Neutrophil (primary cell): ENCODE measurements around the gene ACADM.
"Not testable (repeated sequence)": the region's sequence is repeated elsewhere in the genome, so short reads cannot be mapped to it uniquely, and the experiment has no call there.

Source experiments
- H3K27ac ChIP-seq: fragments of 200-600 bp; sonication (generic); 2 replicates; pipeline ENCODE4 v1.5.1; 2016; ENCODE audit warnings: mild to moderate bottlenecking, moderate library complexity
- H3K27me3 ChIP-seq: fragments of 200-600 bp; sonication (generic); 2 replicates; pipeline ENCODE4 v1.6.0; 2016; ENCODE audit warnings: mild to moderate bottlenecking
- H3K36me3 ChIP-seq: fragments of 200-600 bp; sonication (generic); 2 replicates; pipeline ENCODE4 v1.5.1; 2017
- H3K4me1 ChIP-seq, 2 experiments: fragments of 200-600 bp in 1 of 2; sonication (generic) in 1 of 2; 1 replicate in 1 of 2; 2 replicates in 1 of 2; pipeline versions ENCODE4 v1.5.1 to v1.6.1; 2013 to 2016; ENCODE audit warnings: low read depth in 1 of 2, low read length in 1 of 2, mild to moderate bottlenecking in 1 of 2, moderate library complexity in 1 of 2; ENCODE audit not compliant: control insufficient read depth in 1 of 2, insufficient read depth in 1 of 2
- H3K4me3 ChIP-seq, 2 experiments: fragments of 200-600 bp in 1 of 2; sonication (generic) in 1 of 2; 1 replicate in 1 of 2; 2 replicates in 1 of 2; pipeline ENCODE4 v1.5.1; 2013 to 2016; ENCODE audit warnings: low read depth in 1 of 2, low read length in 1 of 2, mild to moderate bottlenecking in 1 of 2, moderate library complexity in 1 of 2
- H3K9me3 ChIP-seq: fragments of 200-600 bp; sonication (generic); 2 replicates; pipeline ENCODE4 v1.5.1; 2016
- TF ChIP-seq, protein P1 (sequence below): fragments of 200-600 bp; sonication (generic); IDR thresholded peaks from 2 replicates; pipeline ENCODE4 v1.5.1; 2016; ENCODE audit warnings: antibody characterized with exemption

ACADM gene

GRCh38 chr1:75736016-75736415, 11.5 kb downstream of the ACADM start:
- Histone ChIP-seq H3K4me3 (no peak overlapping the region), H3K36me3 (peaks cover 58% of the 10 kb centered on the region), H3K27ac (no peak overlapping the region), H3K4me1 (no peaks in the 10 kb centered on the region), H3K9me3 (no peaks in the 10 kb centered on the region), H3K27me3 (no peaks in the 10 kb centered on the region)
- TF ChIP-seq, protein P1, sequence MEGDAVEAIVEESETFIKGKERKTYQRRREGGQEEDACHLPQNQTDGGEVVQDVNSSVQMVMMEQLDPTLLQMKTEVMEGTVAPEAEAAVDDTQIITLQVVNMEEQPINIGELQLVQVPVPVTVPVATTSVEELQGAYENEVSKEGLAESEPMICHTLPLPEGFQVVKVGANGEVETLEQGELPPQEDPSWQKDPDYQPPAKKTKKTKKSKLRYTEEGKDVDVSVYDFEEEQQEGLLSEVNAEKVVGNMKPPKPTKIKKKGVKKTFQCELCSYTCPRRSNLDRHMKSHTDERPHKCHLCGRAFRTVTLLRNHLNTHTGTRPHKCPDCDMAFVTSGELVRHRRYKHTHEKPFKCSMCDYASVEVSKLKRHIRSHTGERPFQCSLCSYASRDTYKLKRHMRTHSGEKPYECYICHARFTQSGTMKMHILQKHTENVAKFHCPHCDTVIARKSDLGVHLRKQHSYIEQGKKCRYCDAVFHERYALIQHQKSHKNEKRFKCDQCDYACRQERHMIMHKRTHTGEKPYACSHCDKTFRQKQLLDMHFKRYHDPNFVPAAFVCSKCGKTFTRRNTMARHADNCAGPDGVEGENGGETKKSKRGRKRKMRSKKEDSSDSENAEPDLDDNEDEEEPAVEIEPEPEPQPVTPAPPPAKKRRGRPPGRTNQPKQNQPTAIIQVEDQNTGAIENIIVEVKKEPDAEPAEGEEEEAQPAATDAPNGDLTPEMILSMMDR: no peak

GRCh38 chr1:75742047-75742625, 17.6 kb downstream of the ACADM start:
- TF ChIP-seq, protein P1: no peak
- H3K36me3 ChIP-seq: peaks cover 51% of the 10 kb centered on the region
- H3K4me3 ChIP-seq: no peak overlapping the region
- H3K4me1 ChIP-seq: peaks cover 14 to 18% of the 10 kb centered on the region in 2 experiments
- no peak overlapping the region for H3K27ac ChIP-seq
- no peaks in the 10 kb centered on the region for H3K9me3 ChIP-seq
- H3K27me3 ChIP-seq: no peaks in the 10 kb centered on the region

- peaks cover 14 to 18% of the 10 kb centered on the region in 2 experiments for H3K4me1 ChIP-seq
- no peaks in the 10 kb centered on the region for H3K9me3 ChIP-seq
- H3K4me3 ChIP-seq: no peak overlapping the region
- no peaks in the 10 kb centered on the region for H3K27me3 ChIP-seq
- H3K36me3 ChIP-seq: peaks cover 24% of the 10 kb centered on the region
- TF ChIP-seq, protein P1: no peak
- H3K27ac ChIP-seq: peak overlapping the region; percentile 46
These were observed 20.8 kb downstream of the ACADM start for GRCh38 chr1:75745276-75745675.

GRCh38 chr1:75757210-75757609, 32.7 kb downstream of the ACADM start:
- H3K4me3 ChIP-seq, H3K27ac ChIP-seq, H3K9me3 ChIP-seq, H3K4me1 ChIP-seq, H3K27me3 ChIP-seq: not testable (repeated sequence)
- H3K36me3 ChIP-seq: peaks cover 17% of the 10 kb centered on the region

DNA sequence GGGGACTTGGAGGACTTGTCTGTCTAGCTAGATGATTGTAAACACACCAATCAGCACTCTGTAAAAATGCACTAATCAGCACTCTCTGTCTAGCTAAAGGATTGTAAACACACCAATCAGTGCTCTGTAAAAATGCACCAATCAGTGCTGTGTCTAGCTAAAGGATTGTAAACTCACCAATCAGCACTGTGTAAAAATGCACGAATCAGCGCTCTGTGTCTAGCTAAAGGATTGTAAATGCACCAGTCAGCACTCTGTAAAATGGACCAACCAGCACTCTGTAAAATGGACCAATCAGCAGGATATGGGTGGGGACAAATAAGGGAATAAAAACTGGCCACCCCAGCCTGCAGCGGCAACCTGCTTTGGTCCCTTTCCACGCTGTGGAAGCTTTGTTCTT, 34.0 kb downstream of the ACADM start:
- H3K4me1 ChIP-seq, H3K27ac ChIP-seq, H3K4me3 ChIP-seq, H3K27me3 ChIP-seq, H3K9me3 ChIP-seq: not testable (repeated sequence)
- peaks cover 17% of the 10 kb centered on the region for H3K36me3 ChIP-seq

- no peaks in the 10 kb centered on the region for H3K27me3 ChIP-seq
- H3K9me3 ChIP-seq: no peaks in the 10 kb centered on the region
These were observed 39.6 kb downstream of the ACADM start for GRCh38 chr1:75764057-75764655.

More at GRCh38 chr1:75764057-75764655, 39.6 kb downstream of the ACADM start:
- TF ChIP-seq, protein P1: no peak
- no peak overlapping the region for H3K4me3 ChIP-seq
- no peak overlapping the region for H3K27ac ChIP-seq
- H3K4me1 ChIP-seq: no peaks in the 10 kb centered on the region
- no peaks in the 10 kb centered on the region for H3K36me3 ChIP-seq
